ENCODE results near the gene LRP1.

The LRP1 gene

GRCh38 chr12:57194253-57194652 is 66.0 kb downstream of the LRP1 start:
- no peak for DNase-seq (ENCODE audit: low read depth)

DNA sequence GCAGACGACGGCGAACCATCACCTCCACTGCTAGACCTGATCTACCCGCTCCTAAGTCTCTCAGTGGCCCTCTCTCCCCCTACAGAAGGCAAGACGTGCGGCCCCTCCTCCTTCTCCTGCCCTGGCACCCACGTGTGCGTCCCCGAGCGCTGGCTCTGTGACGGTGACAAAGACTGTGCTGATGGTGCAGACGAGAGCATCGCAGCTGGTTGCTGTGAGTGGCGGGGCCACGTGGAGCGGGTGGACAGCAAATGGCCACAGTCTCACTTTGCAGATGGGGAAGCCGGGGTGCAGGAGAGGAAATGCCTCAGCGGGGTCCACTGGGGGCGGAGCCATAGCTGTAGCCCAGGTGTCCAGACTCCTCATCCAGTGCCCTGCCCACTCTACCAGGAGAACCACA is 66.9 kb downstream of the LRP1 start:
- DNase-seq (ENCODE audit: low read depth), result no peak

DNA sequence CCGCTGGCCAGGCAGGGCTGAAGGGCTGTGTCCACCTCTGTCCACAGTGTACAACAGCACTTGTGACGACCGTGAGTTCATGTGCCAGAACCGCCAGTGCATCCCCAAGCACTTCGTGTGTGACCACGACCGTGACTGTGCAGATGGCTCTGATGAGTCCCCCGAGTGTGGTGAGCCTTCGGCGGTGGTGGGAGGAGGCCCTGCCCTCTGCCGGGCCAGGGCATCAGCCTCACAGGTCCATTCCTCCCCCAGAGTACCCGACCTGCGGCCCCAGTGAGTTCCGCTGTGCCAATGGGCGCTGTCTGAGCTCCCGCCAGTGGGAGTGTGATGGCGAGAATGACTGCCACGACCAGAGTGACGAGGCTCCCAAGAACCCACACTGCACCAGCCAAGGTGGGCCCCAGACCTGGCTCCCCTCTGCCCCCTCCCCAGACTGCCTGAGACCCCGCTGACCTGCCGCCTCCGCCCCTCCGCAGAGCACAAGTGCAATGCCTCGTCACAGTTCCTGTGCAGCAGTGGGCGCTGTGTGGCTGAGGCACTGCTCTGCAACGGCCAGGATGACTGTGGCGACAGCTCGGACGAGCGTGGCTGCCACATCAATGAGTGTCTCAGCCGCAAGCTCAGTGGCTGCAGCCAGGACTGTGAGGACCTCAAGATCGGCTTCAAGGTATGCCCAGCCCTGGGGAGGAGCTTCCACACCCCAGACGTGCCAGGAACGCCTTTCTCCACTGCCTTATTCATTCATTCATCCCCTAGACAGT is 67.5 kb downstream of the LRP1 start:
- no peak for DNase-seq (ENCODE audit: low read depth)

DNA sequence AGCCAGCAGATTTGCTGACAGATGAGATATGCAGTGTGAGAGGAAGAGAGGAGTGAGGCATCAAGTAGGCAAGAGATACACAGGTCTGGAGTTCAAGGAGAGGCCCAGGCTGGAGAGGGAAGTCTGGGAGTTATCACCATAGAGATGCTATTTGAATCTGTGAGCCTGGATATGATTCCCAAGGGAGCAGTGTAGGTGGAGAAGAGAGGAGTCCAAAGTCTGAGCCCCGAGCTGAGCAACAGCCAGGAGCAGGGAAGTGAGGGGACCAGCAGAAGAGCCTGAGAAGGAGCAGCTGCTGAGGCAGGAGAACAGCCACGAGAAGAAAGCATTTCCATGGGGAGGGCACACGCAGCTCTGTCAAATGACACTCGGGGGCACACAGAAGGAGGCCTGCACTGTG is 68.2 kb downstream of the LRP1 start:
- no peak for DNase-seq (ENCODE audit: low read depth)

DNA sequence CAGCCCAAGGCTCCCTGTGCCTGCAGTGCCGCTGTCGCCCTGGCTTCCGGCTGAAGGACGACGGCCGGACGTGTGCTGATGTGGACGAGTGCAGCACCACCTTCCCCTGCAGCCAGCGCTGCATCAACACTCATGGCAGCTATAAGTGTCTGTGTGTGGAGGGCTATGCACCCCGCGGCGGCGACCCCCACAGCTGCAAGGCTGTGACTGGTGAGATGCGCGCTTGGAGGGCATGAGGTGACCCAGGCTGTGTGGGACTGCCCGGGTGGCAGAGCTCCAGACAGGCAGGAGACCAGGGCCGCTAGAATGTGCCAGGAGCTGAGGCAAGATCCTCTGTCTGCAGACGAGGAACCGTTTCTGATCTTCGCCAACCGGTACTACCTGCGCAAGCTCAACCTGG is 68.7 kb downstream of the LRP1 start:
- DNase-seq (ENCODE audit: low read depth), result no peak

DNA sequence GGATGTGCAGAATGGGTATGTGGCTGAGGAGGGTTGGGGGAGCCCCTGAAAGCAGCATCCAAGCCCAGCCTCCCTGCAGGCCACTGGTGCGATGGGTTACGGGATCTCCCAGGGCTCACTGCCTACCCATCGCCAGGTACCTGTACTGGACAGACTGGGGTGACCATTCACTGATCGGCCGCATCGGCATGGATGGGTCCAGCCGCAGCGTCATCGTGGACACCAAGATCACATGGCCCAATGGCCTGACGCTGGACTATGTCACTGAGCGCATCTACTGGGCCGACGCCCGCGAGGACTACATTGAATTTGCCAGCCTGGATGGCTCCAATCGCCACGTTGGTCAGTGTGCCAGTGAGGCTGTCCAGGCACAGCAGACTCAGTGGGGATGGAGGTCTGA is 70.0 kb downstream of the LRP1 start:
- no peak for DNase-seq (ENCODE audit: low read depth)

DNA sequence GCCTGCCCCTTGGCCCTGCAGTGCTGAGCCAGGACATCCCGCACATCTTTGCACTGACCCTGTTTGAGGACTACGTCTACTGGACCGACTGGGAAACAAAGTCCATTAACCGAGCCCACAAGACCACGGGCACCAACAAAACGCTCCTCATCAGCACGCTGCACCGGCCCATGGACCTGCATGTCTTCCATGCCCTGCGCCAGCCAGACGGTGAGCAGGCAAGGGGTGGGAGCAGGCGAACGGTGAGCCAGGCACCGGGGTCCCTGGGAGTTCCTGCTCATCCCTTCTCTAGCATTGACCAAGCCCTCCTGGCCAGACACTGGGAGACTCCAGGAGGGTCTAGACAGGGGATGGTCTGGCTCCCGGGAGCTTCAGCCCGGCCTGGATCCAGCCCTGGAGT is 70.9 kb downstream of the LRP1 start:
- DNase-seq (ENCODE audit: low read depth), result no peak

- DNase-seq (ENCODE audit: low read depth), result no peak
Observed at GRCh38 chr12:57200497-57200896, 72.2 kb downstream of the LRP1 start.

DNA sequence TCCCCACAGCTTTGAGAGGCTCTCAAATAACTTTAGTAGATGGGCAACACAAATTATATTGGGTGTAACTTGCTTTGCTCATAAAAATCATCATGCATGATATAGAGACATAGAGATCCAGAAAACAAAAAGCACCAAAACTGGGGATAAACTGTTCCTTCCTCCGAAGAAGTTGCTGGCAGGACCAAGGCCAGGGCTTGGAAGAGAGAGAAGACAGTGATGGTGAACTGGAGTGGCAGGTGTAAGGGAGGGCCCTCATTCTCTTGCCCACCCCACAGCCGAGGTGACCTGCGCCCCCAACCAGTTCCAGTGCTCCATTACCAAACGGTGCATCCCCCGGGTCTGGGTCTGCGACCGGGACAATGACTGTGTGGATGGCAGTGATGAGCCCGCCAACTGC is 72.9 kb downstream of the LRP1 start:
- DNase-seq (ENCODE audit: low read depth), result no peak

GRCh38 chr12:57201631-57202030 is 73.3 kb downstream of the LRP1 start:
- DNase-seq (ENCODE audit: low read depth), result no peak

DNA sequence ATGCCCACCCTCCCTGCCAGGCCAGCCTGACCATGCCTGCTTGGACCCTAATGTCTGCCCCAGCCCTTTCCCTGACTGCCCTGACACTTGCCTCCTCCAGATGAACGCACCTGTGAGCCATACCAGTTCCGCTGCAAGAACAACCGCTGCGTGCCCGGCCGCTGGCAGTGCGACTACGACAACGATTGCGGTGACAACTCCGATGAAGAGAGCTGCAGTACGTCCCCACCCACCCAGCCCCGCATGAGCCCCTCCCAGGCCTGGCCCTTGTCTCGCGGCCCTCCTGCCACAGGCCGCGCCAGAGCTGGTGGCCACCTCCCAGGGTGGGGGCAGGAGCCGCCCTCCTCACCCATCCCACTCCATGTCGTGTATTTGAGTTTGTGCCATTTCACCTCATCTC is 74.0 kb downstream of the LRP1 start:
- no peak for DNase-seq (ENCODE audit: low read depth)

DNA sequence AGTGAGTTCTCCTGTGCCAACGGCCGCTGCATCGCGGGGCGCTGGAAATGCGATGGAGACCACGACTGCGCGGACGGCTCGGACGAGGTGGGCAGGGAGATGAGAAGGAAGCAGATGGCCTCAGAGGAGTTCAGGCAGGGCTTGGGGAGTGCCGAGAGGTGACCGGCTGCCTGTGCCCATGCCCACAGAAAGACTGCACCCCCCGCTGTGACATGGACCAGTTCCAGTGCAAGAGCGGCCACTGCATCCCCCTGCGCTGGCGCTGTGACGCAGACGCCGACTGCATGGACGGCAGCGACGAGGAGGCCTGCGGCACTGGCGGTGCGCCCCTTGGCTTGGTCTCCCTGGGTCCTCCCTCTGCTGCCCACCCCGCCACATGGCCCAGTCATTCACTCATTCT is 74.9 kb downstream of the LRP1 start:
- DNase-seq (ENCODE audit: low read depth), result no peak

DNA sequence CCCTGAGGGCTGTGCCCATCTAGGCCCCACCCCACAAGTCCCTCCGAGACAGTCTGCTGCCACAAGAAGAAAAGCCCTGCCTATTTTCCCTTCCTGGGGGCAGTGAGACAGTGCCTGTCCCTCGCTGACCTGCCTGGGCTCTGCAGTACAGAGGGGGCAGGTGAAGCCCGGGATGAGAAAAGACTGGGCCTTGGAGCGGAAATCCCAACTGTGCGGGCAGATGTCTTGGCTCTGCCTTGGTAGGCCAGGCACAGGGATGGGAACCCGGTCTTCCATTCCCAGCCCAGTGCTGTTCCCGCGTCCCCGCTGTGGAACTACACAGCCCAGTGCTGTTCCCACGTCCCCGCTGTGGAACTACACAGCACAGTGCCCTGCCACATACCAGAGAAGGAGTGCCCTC is 75.5 kb downstream of the LRP1 start:
- no peak for DNase-seq (ENCODE audit: low read depth)

DNA sequence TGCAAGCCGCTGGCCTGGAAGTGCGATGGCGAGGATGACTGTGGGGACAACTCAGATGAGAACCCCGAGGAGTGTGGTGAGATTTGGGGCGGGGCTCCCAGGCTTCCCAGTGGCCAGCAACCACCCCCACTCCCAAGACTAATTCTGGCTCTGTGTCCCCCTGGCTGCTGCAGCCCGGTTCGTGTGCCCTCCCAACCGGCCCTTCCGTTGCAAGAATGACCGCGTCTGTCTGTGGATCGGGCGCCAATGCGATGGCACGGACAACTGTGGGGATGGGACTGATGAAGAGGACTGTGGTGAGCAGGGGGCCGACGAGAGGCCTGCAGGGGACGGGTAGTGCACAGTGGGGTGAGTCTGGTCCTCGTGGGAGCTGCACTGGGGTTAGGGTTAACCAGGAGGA is 76.2 kb downstream of the LRP1 start:
- DNase-seq (ENCODE audit: low read depth), result no peak

GRCh38 chr12:57205186-57205585 is 76.9 kb downstream of the LRP1 start:
- DNase-seq (ENCODE audit: low read depth), result no peak

DNA sequence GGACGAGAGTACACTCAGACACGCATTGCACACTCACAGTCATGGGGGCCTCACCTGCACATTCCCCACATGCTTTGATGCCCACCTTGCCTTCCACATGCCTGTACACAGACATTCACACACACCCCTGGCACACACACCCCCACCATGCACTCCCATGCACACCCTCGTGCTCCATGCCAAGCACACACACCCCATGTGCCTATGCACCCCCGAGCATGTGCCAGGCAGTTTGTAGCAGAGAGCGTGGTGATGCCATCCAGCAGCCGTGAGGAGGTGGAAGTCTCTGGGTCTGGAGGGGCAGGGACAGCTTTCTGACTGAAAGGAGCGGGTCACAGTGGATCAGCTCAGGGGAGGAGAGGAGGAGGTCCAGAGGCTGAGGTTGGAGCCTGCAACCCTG is 77.6 kb downstream of the LRP1 start:
- no peak for DNase-seq (ENCODE audit: low read depth)

DNA sequence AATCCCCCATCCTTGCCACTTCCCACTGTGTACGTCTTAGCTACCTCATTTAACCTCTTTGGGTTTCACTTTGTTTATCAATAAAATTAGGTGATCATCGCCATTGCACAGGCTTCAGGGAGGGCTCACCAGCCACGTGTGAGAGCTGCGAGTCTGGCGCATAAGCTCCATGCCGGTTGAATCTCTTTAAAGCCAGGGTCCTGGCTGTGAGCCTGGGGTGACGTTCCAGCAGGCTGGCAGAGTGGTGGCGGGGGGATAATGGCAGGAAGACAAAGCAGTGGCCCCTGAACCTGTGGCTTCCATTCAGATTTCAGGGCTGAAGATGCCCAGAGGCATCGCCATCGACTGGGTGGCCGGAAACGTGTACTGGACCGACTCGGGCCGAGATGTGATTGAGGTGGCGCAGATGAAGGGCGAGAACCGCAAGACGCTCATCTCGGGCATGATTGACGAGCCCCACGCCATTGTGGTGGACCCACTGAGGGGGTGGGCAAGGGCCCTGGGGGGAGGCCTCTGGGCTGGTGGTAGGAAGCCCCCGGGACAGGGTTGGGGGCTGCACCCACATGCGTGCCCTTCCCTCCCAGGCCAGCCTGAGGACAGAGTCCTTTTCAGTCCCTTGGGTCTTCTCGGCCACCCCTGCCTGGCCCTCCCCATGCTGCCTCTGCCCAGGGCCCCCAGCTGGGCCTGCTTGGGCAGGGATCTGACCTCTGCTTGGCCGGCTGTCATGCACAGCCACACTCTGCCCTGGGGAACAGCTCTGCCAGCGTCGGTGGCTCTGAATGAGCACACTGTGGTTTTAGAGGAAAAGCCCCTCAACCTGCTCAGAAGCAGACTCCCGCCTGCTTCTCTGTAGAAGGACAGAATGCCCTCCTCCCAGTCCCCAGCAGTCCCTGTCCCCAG is 79.7 kb downstream of the LRP1 start:
- no peak for DNase-seq (ENCODE audit: low read depth)

GRCh38 chr12:57208631-57209282 is 80.5 kb downstream of the LRP1 start:
- no peak for DNase-seq (ENCODE audit: low read depth)

GRCh38 chr12:57209916-57210315 is 81.6 kb downstream of the LRP1 start:
- no peak for DNase-seq (ENCODE audit: low read depth)

GRCh38 chr12:57210461-57210860 is 82.2 kb downstream of the LRP1 start:
- no peak for DNase-seq (ENCODE audit: low read depth)

- DNase-seq (ENCODE audit: low read depth), result no peak
Observed at GRCh38 chr12:57210926-57211692, 82.8 kb downstream of the LRP1 start.

All from HS-27A (cell line).